HepG2 (cell line): ENCODE results near the gene CEP120.

Source experiments
- CEBPZ ChIP-seq: IDR thresholded peaks from 2 replicates; pipeline ENCODE4 v1.6.1; 2012; ENCODE audit warnings: low read length, improper control_type of control experiment
- HOMEZ ChIP-seq: IDR thresholded peaks from 2 replicates; pipeline ENCODE4 v1.6.1; 2016; ENCODE audit warnings: low read depth
- KAT7 ChIP-seq: IDR thresholded peaks from 2 replicates; pipeline ENCODE4 v1.6.1; 2018; ENCODE audit warnings: borderline replicate concordance, missing compliant biosample characterization
- NRL ChIP-seq: sonication (generic); formaldehyde crosslinking; IDR thresholded peaks from 2 replicates; pipeline ENCODE4 v1.5.0; 2020; ENCODE audit warnings: missing genetic modification reagents, mild to moderate bottlenecking, moderate library complexity, borderline replicate concordance
- POLR2A ChIP-seq, 2 experiments: IDR thresholded peaks; 2 replicates each; pipeline ENCODE4 v1.6.1; 2011; ENCODE audit warnings: low read depth in 2 of 2, low read length in 2 of 2, mild to moderate bottlenecking in 1 of 2, moderate library complexity in 1 of 2; ENCODE audit not compliant: insufficient read depth in 1 of 2
- TEAD3 ChIP-seq: optimal IDR thresholded peaks from 2 replicates; pipeline ENCODE3; 2016; ENCODE audit warnings: borderline replicate concordance
- THYN1 ChIP-seq: sonication (generic); formaldehyde crosslinking; IDR thresholded peaks from 2 replicates; pipeline ENCODE4 v1.8.1; 2023; ENCODE audit warnings: low read depth, mild to moderate bottlenecking, moderate library complexity, missing genetic modification reagents, borderline replicate concordance
- ZBTB8A ChIP-seq: sonication (generic); formaldehyde crosslinking; IDR thresholded peaks from 2 replicates; pipeline ENCODE4 v1.4.0; 2020; ENCODE audit warnings: mild to moderate bottlenecking, low read depth, missing genetic modification reagents, borderline replicate concordance
- ZNF224 ChIP-seq: sonication (generic); formaldehyde crosslinking; IDR thresholded peaks from 2 replicates; pipeline ENCODE4 v1.5.0; 2020; ENCODE audit warnings: mild to moderate bottlenecking, missing genetic modification reagents
- ZNF607 ChIP-seq: sonication (generic); formaldehyde crosslinking; IDR thresholded peaks from 2 replicates; pipeline ENCODE4 v1.5.1; 2020; ENCODE audit warnings: missing genetic modification reagents, mild to moderate bottlenecking, borderline replicate concordance
- ZNF644 ChIP-seq: IDR thresholded peaks from 2 replicates; pipeline ENCODE4 v1.6.1; 2016; ENCODE audit warnings: low read depth
- TF ChIP-seq, protein P1 (sequence below): sonication (generic); formaldehyde crosslinking; IDR thresholded peaks from 2 replicates; pipeline ENCODE4 v1.5.0; 2020; ENCODE audit warnings: mild to moderate bottlenecking, missing genetic modification reagents, moderate library complexity

GRCh38 chr5:123452401-123452800 lies 29.2 kb upstream of the CEP120 start:
- TF ChIP-seq, protein P1, sequence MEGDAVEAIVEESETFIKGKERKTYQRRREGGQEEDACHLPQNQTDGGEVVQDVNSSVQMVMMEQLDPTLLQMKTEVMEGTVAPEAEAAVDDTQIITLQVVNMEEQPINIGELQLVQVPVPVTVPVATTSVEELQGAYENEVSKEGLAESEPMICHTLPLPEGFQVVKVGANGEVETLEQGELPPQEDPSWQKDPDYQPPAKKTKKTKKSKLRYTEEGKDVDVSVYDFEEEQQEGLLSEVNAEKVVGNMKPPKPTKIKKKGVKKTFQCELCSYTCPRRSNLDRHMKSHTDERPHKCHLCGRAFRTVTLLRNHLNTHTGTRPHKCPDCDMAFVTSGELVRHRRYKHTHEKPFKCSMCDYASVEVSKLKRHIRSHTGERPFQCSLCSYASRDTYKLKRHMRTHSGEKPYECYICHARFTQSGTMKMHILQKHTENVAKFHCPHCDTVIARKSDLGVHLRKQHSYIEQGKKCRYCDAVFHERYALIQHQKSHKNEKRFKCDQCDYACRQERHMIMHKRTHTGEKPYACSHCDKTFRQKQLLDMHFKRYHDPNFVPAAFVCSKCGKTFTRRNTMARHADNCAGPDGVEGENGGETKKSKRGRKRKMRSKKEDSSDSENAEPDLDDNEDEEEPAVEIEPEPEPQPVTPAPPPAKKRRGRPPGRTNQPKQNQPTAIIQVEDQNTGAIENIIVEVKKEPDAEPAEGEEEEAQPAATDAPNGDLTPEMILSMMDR (CRISPR knock-in tag) = no peak
- TF ChIP-seq KAT7 (CRISPR knock-in tag) (no peak), NRL (CRISPR knock-in tag) (no peak), CEBPZ (no peak), POLR2A (IDR thresholded peaks at IDR 0.05; ENCODE audit: insufficient read depth in 1 of 2, low read depth in 2 of 2, low read length in 2 of 2) (no peak), ZNF644 (CRISPR knock-in tag) (no peak), HOMEZ (CRISPR knock-in tag) (no peak), THYN1 (CRISPR knock-in tag) (no peak), ZNF224 (CRISPR knock-in tag) (no peak), TEAD3 (CRISPR knock-in tag) (no peak), ZBTB8A (no peak), ZNF607 (no peak)
